GM06990 (cell line): ENCODE data around the gene FASTKD1.

Source experiments
- DNase-seq: peaks from one replicate; pipeline ENCODE4 v3.0.0-alpha.2; 2011; ENCODE audit not compliant: insufficient read length; ENCODE audit errors: extremely low read depth
- H3K27me3 ChIP-seq: replicated peaks from 2 replicates; pipeline ENCODE4 v1.6.0; 2011; ENCODE audit warnings: low read length; ENCODE audit not compliant: control insufficient read depth, insufficient read depth
- H3K36me3 ChIP-seq: 2 replicates; pipeline ENCODE4 v1.5.1; 2011; ENCODE audit warnings: low read length; ENCODE audit not compliant: control insufficient read depth, insufficient read depth
- H3K4me3 ChIP-seq: replicated peaks from 2 replicates; pipeline ENCODE4 v1.5.1; 2011; ENCODE audit warnings: low read depth, mild to moderate bottlenecking, control low read depth, low read length
- CTCF ChIP-seq: IDR thresholded peaks from 2 replicates; pipeline ENCODE4 v1.5.1; 2011; ENCODE audit warnings: low read length, control low read depth, mild to moderate bottlenecking, inconsistent platforms; ENCODE audit not compliant: insufficient read depth, poor library complexity, severe bottlenecking

Gene FASTKD1

GRCh38 chr2:169509298-169509885 is 64.3 kb downstream of the FASTKD1 start, which contains the start of gene KLHL41:
Gene KLHL41, plus strand, starts transcription at chr2:169509702. Its CDS starts 77 bp downstream, at chr2:169509779.
- no peak within 1 kb of the TSS for H3K4me3 ChIP-seq
- no peaks in the 10 kb centered on the region for H3K27me3 ChIP-seq
- TF ChIP-seq CTCF = no peak
- H3K36me3 ChIP-seq = no peaks in the 10 kb centered on the region
- DNase-seq = no peak

GRCh38 chr2:169507698-169508097 is 66.0 kb downstream of the FASTKD1 start:
- Histone ChIP-seq H3K36me3 (no peaks in the 10 kb centered on the region), H3K4me3 (no peak overlapping the region), H3K27me3 (no peaks in the 10 kb centered on the region)
- DNase-seq = no peak
- no peak for TF ChIP-seq CTCF

- H3K27me3 ChIP-seq = no peaks in the 10 kb centered on the region
- DNase-seq = no peak
- TF ChIP-seq CTCF = no peak
- no peaks in the 10 kb centered on the region for H3K36me3 ChIP-seq
- H3K4me3 ChIP-seq = no peak overlapping the region
These were observed 69.0 kb downstream of the FASTKD1 start for GRCh38 chr2:169504651-169505050.

GRCh38 chr2:169495310-169495928 is 78.2 kb downstream of the FASTKD1 start:
- DNase-seq = no peak
- H3K36me3 ChIP-seq = no peaks in the 10 kb centered on the region
- H3K27me3 ChIP-seq = no peaks in the 10 kb centered on the region
- TF ChIP-seq CTCF = no peak
- no peak overlapping the region for H3K4me3 ChIP-seq

- no peak for DNase-seq
- no peak for TF ChIP-seq CTCF
- Histone ChIP-seq H3K36me3 (no peaks in the 10 kb centered on the region), H3K27me3 (no peaks in the 10 kb centered on the region), H3K4me3 (no peak overlapping the region)
These were observed 80.3 kb downstream of the FASTKD1 start for GRCh38 chr2:169493360-169493759.
